ENCODE results near the gene PDZK1. TPM values are rescaled to one million over a fixed set of nuclear protein-coding genes. Genes with fewer than 3 reads are reported as not detected.

PDZK1 gene
- total RNA-seq, 4 donors from 2014 or later: 0.20 TPM; not detected in 3

GRCh38 chr1:145716641-145717345 is 9.6 kb upstream of the PDZK1 start:
- no peak for DNase-seq (ENCODE audit: low spot score in 2 of 2)
- Histone ChIP-seq H3K27me3 (peaks cover 0 to 6% of the 10 kb centered on the region in 2 donors), H3K9me3 (no peaks in the 10 kb centered on the region), H3K36me3 (no peaks in the 10 kb centered on the region), H3K4me1 (peaks cover 0 to 16% (median 0%) of the 10 kb centered on the region in 4 donors), H3K27ac (no peak overlapping the region), H3K4me3 (no peak overlapping the region)
- TF ChIP-seq POLR2A (IDR thresholded peaks at IDR 0.05) (no peak), EP300 (IDR thresholded peaks at IDR 0.05) (no peak), CTCF (IDR thresholded peaks at IDR 0.05) (no peak)
- 43 to 50% methylated on average over 10 of the region's 10 CpGs for WGBS, 2 donors

- H3K36me3 ChIP-seq: no peaks in the 10 kb centered on the region
- no peak overlapping the region for H3K4me3 ChIP-seq
- WGBS, 2 donors: 73 to 77% methylated on average over 6 of the region's 6 CpGs
- H3K27ac ChIP-seq: no peak overlapping the region
- peaks cover 0 to 2% of the 10 kb centered on the region in 2 donors for H3K27me3 ChIP-seq
- no peak for TF ChIP-seq EP300 (IDR thresholded peaks at IDR 0.05)
- TF ChIP-seq CTCF (IDR thresholded peaks at IDR 0.05): no peak
- TF ChIP-seq POLR2A (IDR thresholded peaks at IDR 0.05): no peak
- no peak for DNase-seq (ENCODE audit: low spot score in 2 of 2)
- no peaks in the 10 kb centered on the region for H3K9me3 ChIP-seq
- no peaks in the 10 kb centered on the region for H3K4me1 ChIP-seq
These were observed 7.5 kb upstream of the PDZK1 start for GRCh38 chr1:145714524-145715111.

- Histone ChIP-seq H3K27me3 (no peaks in the 10 kb centered on the region), H3K36me3 (no peaks in the 10 kb centered on the region), H3K4me3 (no peak overlapping the region), H3K9me3 (no peaks in the 10 kb centered on the region), H3K27ac (no peak overlapping the region), H3K4me1 (no peaks in the 10 kb centered on the region)
- TF ChIP-seq EP300 (IDR thresholded peaks at IDR 0.05) (no peak), POLR2A (IDR thresholded peaks at IDR 0.05) (no peak), CTCF (IDR thresholded peaks at IDR 0.05) (no peak)
- no peak for DNase-seq (ENCODE audit: low spot score in 2 of 2)
- 61 to 67% methylated on average over 3 of the region's 3 CpGs for WGBS, 2 donors
These were observed 4.1 kb upstream of the PDZK1 start for GRCh38 chr1:145711213-145711651.

GRCh38 chr1:145710291-145711027 is 3.3 kb upstream of the PDZK1 start:
- no peaks in the 10 kb centered on the region for H3K4me1 ChIP-seq
- no peaks in the 10 kb centered on the region for H3K9me3 ChIP-seq
- no peaks in the 10 kb centered on the region for H3K27me3 ChIP-seq
- no peaks in the 10 kb centered on the region for H3K36me3 ChIP-seq
- 84 to 88% methylated on average over 4 of the region's 4 CpGs for WGBS, 2 donors
- TF ChIP-seq CTCF (IDR thresholded peaks at IDR 0.05) (no peak), POLR2A (IDR thresholded peaks at IDR 0.05) (no peak), EP300 (IDR thresholded peaks at IDR 0.05) (no peak)
- H3K27ac ChIP-seq: no peak overlapping the region
- no peak overlapping the region for H3K4me3 ChIP-seq
- no peak for DNase-seq (ENCODE audit: low spot score in 2 of 2)

- H3K27me3 ChIP-seq: no peaks in the 10 kb centered on the region
- no peaks in the 10 kb centered on the region for H3K36me3 ChIP-seq
- WGBS, 2 donors: 33 to 49% methylated on average over 7 of the region's 7 CpGs
- no peaks in the 10 kb centered on the region for H3K9me3 ChIP-seq
- no peak overlapping the region for H3K4me3 ChIP-seq
- no peak for TF ChIP-seq CTCF (IDR thresholded peaks at IDR 0.05)
- TF ChIP-seq EP300 (IDR thresholded peaks at IDR 0.05): no peak
- no peak for TF ChIP-seq POLR2A (IDR thresholded peaks at IDR 0.05)
- no peaks in the 10 kb centered on the region for H3K4me1 ChIP-seq
- DNase-seq (ENCODE audit: low spot score in 2 of 2): no peak
- no peak overlapping the region for H3K27ac ChIP-seq
These were observed 895 bp upstream of the PDZK1 start for GRCh38 chr1:145708063-145708462.
